SK-N-DZ (cell line): ENCODE measurements around the gene NKRF. TPM values are rescaled to one million over a fixed set of nuclear protein-coding genes. Genes with fewer than 3 reads are reported as not detected.
"Not testable (repeated sequence)": the region's sequence is repeated elsewhere in the genome, so short reads cannot be mapped to it uniquely, and the experiment has no call there.

ENCODE experiments used
- DNase-seq: peaks from one replicate; pipeline ENCODE4 v3.0.0-alpha.2; 2015; ENCODE audit warnings: low spot score
- polyA plus RNA-seq, 2 experiments: library from polyadenylated mRNA; depleted of rRNA; stranded (reverse); fragments of >200 nt; gene quantifications; 2 replicates each; pipeline ENCODE4 v1.2.3, GENCODE V29; 2014

NKRF gene
- 11.0 and 11.5 TPM in 2 replicates for polyA plus RNA-seq (2014; cell fraction: cytosol; rRNA removed)
- polyA plus RNA-seq (2014; cell fraction: nucleus; rRNA removed) = 6.3 and 8.3 TPM in 2 replicates

DNA sequence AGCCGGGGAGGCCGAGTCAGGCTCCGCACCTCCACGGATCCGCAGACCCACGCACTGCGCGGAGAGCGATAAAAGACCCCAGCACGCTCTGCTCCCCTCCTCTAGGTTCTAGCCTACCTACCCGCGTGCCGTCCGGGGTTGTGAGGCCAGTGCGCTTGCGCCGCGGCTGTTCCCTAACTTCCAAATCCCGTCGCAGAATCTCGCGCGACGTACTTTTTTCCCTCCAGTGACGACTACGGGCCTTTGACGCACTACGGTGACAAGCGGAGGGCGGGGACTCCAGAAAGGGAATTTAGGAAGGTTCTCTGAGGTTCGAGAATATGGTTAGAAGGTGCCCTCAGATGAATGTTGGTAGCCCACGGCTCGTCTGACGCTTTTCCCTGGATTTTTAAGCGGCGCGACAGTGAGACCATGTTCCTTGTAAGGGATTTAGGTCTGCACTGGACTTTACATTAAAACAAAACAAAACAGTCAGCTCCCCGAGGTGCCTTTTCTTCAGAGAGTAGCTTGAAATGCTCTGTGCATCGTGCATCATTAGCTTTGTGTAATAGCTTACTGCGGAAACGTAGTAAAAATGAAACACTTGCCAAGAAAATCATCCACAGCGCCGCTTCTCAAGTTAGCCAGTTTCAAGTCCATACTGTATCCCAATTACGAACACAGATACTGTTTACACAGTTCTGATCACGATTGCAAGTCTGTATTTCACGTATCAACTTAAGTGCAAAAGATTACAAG is at the start of gene NKRF:
Gene NKRF, minus strand, starts transcription at position 145 of the 738 bp plus-strand sequence.
- DNase-seq = peak; percentile 92

DNA sequence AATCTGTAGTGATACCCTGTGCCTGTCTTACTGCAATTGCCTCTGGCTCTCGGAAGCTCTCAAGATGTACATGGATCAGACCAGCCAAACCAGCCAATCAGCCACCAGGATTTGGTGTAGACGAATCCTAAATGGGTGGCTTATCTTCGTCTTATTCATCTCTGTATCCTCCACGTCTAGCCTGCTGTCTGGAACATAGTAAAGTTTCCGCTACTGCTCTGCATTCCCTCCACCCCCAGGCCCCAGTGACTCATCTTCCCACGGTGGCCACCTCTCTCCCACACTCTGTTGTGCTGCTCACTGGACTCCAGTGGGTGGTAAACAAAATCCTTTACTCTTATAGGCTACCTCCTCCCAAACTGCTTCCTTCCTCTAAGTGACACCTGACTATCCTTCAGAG is 48.9 kb upstream of the NKRF start:
- DNase-seq = no peak

DNA sequence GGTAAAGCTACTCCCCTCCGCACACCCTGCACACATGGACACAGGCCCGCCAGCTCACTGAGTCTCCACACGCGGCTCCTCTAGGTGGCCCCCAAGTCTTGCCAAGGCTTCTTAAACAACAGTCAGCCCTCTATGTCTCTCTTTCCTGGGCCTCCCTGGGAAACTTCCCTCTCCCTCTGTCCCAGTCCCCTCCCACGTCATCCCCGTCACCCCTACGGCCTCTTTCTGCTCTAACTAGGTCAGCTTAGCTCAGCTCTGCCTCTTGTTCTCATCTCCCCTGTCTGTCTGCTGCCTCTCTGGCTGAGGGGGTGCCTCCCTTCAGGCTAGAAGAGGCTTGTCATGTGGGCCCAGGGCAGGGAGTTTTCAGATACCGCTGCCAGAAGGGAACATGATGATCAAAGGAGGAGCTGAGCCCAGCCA is 47.9 kb upstream of the NKRF start:
- DNase-seq = no peak

DNA sequence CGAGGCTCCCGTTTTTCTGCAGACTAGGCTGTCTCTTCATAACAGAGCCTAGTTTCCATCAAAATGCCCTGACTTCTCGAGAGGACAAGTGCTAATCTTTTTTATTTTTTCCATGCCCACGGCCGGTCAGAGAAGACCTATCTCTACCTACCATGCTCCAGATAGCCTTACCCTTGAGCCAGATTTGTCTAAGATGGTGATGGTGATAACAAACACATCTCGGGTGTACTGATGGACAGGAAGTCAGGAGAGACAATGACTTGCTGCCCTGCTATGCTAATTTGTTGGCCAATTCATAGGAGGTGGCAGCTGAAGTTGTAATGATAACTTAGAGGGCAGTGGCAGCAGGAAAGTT is 42.2 kb upstream of the NKRF start:
- DNase-seq = no peak

DNA sequence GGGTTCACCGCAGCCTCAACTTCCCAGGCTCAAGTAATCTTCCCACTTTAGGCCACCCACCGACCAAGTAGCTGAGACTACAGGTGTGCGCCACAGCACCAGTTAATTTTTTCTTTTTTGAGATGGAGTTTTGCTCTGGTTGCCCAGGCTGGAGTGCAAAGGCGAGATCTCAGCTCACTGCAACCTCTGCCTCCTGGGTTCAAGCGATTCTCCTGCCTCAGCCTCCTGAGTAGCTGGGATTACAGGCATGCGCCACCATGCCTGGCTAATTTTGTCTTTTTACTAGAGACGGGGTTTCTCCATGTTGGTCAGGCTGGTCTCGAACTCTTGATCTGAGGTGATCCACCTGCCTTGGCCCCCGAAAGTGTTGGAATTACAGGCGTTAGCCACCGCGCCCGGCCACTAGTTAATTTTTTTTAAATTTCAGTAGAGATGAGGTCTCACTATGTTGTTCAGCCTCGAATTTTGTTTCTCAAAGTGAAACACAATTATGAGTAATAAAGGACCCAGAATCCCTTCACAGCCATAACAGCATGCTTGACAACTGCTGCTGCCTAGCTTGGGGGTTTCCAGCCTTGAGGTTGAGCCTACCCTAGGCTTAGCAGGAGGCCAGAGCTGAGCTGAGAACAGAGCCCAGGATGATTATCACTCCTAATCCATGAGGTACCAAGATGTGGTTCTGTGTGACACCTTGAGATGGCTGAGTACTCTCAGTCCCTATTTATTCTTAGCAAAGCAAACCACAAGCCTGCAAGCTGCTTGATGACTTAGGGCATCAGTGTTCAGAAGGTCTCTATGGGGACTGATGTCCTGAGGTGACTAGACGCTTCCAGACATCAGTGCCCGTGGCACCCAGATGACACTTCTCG is 41.6 kb upstream of the NKRF start:
- DNase-seq = no peak

DNA sequence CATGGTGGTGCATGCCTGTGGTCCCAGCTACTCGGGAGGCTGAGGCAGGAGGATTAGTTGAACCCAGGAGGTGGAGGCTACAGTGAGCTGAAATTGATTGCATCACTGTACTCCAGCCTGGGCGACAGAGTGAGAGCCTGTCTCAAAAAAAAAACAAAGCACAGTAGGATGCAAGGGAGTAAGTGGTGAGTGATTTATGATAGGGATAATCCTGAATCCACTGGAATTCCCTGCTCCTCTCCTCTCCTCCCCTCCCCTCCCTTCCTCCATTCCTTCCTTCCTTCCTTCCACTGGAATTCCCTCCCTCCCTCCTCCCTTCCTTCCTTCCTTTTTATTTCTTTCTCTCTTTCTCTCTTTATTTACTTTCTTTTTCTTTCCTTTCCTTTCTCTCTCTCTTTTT is 40.9 kb upstream of the NKRF start:
- DNase-seq = no peak

DNA sequence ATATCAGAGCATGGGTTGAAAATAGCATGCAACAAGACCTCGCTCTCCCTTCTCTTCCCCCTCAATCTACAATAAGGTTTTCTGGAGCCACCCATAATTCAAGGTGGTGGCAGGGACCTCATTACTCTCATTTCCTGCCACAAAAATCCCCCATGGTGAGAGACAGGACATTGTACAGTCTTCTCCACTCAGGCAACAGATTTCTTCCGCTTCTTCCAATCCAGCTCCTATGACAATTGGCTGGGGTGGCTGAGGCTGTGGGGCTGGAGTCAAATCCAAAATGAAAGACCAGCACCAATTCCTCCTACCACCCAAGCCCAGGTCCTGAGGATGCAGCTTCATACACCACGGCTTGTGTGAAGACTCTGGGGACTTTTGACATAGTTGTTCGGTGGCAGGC is 40.3 kb upstream of the NKRF start:
- DNase-seq = no peak

DNA sequence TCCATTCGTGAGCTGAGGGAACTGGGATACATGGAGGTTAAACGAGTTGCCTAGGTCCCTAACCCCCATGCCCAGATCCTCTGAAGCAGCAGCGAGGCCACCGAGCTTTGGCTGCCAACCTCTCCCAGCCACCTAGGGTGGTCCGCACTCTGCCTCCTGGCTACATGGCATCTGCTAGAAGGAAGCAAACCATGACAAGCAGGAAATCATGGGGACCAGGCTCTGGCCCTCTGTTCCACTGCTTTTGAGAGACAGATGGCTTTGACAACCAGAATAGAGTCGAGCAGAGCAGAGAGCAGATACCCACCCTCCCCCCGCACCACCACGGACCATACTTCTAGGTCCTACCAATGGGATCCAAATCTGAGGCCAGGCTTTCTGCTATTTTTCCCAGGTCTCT is 37.5 kb upstream of the NKRF start:
- no peak for DNase-seq

DNA sequence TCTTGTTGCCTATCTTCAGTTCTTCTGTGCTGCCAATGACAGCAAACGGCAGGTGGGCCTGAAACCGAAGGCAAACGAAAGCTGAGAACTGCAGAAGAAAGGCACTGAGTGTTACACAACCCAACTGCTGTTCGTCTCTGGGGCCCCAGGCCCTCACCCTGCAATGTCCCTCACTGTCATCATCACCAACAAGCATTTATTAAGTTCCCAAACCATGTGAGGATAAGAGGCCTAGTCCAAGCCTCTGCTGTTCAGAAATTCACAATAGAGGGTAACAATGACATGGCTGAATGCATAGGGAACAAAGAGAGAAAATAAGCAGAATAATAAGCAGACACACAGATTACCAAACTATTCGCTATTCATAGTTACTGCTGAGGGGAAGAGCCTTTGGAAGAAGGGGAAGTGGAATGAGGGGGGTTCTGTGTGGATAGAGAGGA is 34.5 kb upstream of the NKRF start:
- DNase-seq = no peak

DNA sequence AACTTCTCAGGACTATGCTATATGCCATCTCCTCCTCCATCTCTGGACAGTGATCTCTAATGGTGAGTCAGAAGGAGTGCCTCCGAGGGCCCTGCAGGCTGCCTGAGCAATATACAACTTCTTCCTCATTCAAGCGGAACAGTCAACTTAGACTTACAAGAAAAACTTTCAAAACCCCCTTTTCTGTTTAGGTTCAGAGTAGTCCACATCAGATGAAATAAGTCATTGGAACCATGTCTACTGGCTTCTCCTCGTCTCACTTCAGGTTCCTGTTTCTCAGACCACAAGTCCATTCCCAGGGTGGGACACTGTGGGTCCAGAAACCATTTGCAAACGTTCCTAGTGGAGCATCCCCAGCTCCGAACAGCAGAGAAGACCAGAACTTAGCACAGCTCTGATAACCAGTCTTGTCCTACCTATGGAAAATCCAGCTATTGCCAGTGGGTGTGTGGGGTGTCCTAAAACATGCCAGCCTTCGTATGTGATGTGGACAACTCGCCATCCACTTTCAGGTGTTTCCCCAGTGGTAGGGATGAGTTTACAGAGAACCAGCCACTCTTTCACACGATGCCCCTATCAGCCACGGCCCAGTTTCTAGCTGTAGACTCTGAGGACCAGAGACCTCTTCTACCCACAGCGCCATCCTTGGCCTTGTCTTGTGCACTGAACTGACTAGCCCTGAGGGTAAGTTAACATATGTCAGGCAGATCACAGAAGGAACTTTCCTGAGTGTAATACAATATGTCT is 32.7 kb upstream of the NKRF start:
- DNase-seq = no peak

DNA sequence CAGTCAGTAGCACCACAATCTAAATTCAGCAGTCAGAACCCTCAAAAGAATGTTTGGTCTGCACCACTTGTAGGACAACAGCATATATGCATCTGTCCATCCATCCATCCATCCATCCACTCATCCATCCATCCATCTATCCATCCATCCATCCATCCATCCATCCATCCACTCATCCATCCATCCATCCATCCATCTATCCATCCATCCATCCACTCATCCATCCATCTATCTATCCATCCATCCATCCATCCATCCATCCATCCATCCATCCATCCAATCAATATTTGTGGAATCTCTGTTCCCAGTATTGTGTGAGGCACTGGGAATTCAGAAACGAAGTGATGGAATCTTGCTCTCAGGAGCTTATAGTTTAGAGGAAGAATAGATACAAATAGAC is 31.2 kb upstream of the NKRF start:
- not testable (repeated sequence) for DNase-seq

DNA sequence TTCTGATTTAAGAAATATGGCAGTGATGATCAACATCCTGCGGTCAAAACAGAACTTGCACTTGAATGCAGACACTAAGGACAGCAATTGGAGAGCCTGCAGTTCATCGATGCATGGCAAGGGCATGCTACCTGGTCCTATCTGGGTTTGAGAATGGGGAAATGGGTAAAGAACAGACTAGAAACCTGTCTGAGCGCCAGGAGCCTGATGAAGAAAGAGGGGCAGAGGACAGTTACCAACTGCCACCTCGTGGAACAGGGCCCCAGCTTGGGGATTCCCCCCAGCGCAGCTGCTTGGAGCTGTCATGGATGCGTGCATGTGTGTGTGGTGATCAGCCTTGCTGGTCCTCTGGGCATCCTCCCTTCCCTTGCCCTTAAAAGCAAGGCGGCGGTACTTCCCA is 30.2 kb upstream of the NKRF start:
- no peak for DNase-seq

DNA sequence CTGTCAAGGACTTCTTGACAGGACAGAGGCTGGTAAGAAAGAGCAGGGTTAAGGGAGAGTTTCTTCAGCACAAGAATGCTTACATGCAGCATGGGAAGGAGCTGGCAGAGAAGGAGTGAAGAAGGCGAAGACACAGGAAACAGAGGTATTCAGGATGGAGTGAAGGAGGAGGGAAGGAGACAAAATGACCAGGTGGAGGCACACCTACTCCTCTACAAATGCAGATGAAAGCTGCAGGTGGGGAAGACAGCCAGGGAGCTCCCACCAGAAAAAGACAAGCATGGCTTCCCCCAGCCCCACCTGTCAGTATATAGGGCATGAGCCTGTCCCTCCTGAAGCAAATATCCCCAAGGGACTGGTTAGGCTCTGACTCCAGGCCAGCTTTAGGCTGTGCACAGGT is 29.6 kb upstream of the NKRF start:
- DNase-seq = no peak

DNA sequence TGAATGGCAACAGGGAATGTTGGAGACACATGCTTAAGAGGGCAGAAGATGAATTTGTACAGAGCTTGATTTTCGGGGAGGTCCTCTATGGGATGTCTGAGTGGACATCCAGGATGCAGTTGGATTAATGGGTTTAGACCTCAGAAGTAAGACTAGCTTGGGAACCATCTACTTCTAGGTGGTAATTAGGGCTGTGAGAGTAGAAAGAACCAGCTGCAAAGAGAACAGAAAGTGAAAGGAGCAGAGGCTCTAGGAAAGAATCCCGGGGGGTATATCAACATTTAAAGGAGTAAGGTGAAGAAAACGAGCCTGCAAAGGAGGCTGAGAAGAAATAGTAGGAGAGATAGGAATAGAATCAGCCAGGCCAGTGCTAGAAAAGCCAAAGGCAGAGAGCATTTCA is 29.0 kb upstream of the NKRF start:
- no peak for DNase-seq

DNA sequence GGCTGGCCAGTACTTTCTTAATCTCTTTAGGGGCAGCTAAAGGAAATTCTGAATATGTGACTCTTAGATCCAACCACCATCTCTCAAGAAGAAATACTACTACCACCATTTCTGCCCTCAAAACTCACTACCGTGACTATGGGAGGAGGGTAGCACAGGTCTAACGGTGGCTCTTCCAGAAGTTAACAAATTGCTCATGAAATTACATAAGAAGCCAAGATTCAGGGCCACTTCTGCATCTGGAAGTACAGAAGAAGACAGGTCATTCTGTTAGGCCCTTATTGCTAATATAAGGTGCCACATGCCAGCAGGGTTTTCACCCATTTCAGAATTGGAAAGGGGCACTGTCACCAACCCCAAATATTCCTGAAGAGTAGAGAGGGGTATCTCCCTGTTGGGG is 19.6 kb upstream of the NKRF start:
- DNase-seq = no peak

DNA sequence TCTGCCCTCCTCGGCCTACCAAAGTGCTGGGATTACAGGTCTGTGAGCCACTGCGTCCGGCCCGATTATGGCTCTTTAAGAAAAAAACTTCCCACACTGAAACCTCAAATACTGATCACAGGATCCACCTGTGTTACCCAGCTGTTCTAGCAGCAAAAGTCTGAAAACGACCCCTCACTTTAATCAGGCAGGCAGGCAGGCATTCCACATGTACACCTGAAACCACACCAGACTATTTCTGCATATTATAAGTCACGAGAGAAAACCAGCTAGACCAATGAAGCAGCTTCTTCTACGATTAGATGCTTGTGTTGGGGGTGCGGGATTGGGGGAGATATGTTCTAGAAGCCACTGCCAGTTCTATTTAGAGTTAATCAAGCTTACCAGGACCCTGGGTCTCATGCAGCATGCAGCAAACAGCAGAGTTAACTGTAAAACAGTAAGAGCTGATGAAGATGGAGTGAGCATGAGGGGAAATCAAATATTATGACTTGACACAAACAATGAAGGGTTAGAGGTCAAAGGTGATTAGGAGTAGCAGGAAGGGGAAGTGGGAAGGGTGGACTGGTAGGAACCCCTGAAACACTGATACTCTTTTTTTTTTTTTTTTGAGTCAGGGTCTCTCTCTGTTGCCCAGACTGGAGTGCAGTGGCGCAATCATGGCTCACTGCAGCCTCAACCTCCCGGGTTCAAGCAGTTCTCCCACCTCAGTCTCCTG is 18.9 kb upstream of the NKRF start:
- DNase-seq = no peak

DNA sequence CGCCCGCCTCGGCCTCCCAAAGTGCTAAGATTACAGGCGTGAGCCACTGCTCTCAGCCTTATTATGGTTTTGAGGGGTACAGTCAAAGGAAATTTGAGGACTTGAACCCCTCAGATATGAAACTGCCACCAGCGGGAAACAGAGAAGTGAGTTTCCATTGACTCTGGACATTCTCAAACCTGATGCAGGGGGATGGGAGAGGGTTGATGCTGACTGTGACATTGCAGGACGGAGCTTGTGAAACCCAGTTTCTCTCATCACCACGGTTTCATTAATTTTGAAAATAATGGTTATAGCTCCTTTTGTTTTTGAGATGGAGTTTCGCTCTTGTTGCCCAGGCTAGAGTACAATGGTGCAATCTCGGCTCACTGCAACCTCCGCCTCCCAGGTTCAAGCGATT is 18.2 kb upstream of the NKRF start:
- no peak for DNase-seq

DNA sequence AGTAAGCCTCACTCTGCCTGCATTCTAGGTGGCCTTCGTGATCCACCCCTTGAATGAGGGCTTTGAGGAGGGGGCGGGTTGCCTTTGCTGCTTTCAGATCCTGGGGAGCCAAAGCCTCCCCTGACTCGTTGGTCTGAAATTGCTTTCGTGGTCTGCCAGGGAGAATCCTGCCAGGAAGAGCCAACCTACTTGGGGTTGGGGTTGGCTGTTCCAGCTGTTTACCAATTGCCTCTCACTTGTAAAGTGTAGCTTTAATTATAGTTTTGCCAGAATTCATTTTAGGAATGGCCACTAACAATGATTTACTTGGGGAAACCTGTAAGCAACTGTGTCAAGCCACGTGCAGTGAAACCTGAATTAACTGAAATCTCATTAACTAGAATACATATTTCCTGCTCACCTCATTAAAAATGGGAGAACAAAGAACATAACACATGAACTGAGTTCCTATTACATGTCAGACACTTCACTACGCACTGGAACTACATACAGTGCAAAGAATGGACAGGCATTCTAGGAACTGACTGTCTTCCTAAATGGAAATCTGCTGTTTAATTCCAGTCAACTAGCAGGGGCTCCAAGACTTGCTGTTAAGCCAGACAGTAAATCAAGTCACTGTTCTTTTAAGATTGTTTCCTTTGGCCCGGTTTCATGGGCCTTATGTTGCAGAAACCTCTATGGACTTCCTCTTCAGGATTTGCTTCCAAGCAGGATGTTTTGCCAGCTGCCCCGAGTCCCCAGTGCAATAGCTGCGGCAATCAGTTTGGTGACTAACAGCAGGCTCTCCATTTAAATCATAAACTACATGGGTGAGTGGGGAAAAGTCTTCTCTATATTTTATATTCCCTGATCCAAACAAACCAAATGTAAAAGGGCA is 16.4 kb upstream of the NKRF start:
- DNase-seq = no peak

DNA sequence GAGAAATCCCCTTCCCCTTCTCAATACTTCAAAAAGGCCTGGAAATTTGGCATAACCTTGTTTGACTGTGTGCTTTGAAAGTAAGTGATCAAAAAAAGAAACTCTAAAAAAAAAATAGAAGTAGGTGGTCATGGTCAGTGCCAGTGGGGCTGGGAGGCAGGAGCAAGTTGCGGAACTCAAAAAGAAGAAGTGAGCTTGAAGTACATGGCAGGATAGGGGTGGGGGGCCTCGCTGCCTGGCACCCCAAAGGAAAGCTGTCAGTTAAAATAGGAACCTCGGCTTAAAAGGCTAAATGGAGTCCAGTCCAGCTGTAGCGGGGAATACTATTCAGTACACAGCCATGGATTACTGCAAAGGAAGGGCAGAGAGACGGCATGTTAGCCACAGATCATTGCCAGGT is 12.2 kb upstream of the NKRF start:
- no peak for DNase-seq

DNA sequence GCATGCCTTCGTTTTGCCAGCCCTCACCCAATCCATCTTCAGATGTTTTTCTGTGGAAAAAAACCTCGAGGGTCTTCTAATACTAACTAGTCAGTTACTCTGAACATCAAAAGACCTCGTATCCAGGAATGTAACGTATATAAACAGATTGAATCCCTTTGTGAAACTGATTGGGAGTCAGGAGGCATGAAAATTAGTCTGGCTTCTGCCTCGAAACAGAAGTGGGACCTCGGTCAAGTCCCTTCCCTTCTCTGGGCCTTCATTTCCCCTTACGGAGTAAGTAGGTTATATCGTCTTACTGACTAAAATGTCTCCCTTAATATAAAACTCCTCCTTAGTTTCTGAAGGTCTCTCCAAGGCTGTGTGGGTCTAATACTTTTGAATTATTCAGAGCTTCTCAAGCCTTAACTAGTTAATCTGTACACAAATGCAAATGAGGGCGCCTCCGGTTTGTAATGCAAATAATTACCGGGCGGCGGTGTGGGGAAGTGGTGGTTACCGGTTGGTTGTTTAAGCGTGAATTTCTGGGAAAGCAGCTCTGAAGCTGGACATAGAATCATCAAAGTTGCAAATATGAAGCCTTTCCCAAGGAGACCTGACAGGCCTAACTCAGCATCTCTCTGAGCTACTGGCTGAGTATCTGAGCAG is 11.4 kb upstream of the NKRF start:
- no peak for DNase-seq
